Stimulated activated CD4-positive, alpha-beta T cell treated with anti-CD3 and anti-CD28 coated beads, Interleukin-4, amount 100 ng/mL, for 4 hours (primary cell): Measurements from ENCODE around the gene LCOR.

ENCODE experiments used
- DNase-seq, 2 experiments: peaks; one replicate each; pipeline ENCODE4 v3.0.0-alpha.2; 2020

Gene LCOR

GRCh38 chr10:97037365-97038361 is 205.6 kb downstream of the LCOR start:
- DNase-seq: peak; percentile 63 to 73

- DNase-seq: no peak
These were observed 206.6 kb downstream of the LCOR start for GRCh38 chr10:97038688-97039087.

GRCh38 chr10:97039538-97040247 is 207.6 kb downstream of the LCOR start:
- DNase-seq: no peak

GRCh38 chr10:97040248-97040584 is 208.1 kb downstream of the LCOR start:
- DNase-seq: no peak

GRCh38 chr10:97040706-97041105 is 208.6 kb downstream of the LCOR start:
- DNase-seq: no peak

GRCh38 chr10:97042081-97042480 is 210.0 kb downstream of the LCOR start:
- no peak for DNase-seq

GRCh38 chr10:97042716-97043562 is 210.8 kb downstream of the LCOR start:
- no peak for DNase-seq

- DNase-seq: no peak
These were observed 211.4 kb downstream of the LCOR start for GRCh38 chr10:97043563-97043855.
